ENCODE results near the gene ZXDA.

DNA sequence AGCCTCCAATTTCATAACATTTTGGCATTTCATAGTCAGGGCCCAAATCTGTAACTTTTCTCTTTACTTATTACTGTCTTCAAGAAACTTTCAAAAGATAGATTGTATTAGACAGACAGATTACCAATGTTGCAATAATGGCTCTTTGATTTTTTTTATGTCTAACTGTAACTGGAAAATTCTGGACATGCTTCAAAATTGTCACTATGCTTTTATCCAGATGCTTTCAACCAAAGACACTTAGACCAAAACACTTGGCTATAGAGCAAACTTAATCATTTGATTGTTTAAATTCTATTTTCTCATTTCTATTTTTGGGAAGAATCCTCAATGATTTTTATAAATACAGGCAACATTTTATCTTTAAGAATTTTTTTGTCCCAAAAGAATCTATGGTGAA lies 10.4 kb downstream of the ZXDA start:
- no peak for TF ChIP-seq POLR2A (IDR thresholded peaks at IDR 0.05; ENCODE audit: low read length)
- TF ChIP-seq GATA1 (IDR thresholded peaks at IDR 0.05; ENCODE audit: low read depth, low read length): no peak
